NCI-H2107 treated with DMSO at 0.1 percent for 48 hours (cell line): ENCODE measurements around the gene GALNT9.

Experiments
- DNase-seq: peaks from one replicate; lab custom pipeline; 2025; ENCODE audit not compliant: unreplicated experiment; lab: John Stamatoyannopoulos, UW

Gene GALNT9

DNA sequence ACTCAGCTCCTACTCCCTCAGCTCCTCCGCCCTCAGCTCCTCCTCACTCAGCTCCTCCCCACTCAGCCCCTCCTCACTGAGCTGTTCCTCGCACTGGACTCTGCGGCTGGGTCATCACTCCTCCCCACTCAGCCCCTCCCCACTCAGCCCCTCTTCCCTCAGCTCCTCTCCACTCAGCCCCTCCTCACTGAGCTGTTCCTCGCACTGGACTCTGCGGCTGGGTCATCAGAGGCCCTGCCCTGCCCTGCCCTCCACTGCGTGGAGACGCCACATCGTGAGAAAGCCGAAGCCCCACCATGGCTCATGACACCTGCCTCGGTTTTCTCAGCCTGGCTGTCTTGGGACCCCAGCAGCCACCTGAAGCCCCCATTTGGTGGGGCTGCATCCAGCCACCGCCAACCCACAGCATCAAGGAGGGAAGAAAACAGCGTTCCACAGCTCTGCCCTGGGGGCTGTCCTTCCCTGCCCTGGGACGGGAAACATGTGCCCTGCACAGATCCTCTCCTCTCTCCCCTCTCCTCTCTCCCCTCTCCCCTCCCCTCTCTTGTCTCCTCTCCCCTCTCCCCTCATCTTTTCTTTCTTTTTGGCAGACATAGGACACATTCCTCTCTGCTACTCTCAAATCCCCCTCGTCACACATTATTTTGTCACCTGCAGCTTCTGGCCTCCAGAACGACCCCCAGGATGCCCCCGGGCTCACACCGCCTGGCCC, 167.4 kb downstream of the GALNT9 start:
- DNase-seq = no peak

DNA sequence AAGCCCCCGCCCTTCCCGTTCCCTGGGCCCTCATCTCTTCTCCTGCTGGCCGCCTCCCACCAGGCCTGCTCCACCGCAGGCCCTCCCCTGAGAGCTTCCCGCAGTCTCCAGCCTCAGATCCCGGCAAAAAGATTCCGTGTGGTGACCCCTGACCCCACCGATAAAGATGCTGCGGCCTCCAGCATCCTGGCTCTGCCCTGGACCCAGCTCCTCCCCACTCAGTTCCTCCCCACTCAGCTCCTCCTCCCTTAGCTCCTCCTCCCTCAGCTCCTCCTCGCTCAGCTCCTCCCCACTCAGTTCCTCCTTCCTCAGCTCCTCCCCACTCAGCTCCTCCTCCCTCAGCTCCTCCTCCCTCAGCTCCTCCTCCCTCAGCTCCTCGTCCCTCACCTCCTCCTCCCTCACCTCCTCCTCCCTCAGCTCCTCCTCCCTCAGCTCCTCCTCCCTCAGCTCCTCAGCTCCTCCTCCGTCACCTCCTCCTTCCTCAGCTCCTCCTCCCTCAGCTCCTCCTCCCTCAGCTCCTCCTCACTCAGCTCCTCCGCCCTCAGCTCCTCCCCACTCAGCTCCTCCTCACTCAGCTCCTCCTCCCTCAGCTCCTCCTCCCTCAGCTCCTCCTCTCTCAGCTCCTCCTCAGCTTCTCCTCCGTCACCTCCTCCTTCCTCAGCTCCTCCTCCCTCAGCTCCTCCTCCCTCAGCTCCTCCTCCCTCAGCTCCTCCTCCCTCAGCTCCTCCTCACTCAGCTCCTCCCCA, 168.2 kb downstream of the GALNT9 start:
- DNase-seq = no peak

DNA sequence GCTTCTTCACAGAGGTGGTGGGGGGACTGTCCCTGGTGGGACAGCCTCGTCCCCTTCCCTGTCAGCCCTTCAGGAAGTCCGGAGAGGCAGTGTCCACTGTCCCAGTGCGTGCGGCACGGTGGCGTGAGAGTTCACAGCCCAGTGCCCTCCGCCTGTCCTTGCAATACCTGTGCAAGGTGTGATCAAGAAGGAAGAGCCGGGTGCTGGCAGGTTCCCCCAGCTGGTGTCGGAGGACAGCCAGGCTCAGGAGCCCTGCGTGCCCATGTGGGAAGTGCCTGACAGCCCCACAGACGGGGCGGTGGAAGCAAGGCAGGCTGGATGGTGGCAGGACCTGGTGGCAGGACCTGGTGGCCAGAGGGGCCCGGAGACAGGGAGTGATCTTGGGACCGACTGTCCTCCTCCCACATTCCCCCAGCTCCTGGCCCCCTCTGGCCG, 168.8 kb downstream of the GALNT9 start:
- no peak for DNase-seq

DNA sequence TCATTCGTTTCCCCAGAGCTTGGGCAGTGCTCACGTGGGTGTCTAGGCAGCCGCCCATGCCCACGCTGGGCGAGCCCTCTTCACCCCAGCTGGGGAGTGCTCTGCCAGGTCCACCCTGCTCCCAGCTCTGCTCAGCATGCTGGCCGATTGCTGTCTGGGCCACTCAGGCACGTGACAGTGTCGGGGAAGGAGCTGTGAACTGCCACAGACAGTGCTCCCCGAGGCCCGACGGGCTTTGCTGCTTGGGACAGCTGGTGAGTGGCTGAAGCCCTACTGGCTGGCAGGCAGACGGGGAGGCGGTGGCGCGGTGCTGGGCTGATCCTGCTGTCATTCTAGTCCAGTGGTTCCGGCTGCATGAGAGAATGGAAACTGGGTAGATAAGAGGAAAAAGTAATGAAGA, 169.4 kb downstream of the GALNT9 start:
- DNase-seq = no peak

DNA sequence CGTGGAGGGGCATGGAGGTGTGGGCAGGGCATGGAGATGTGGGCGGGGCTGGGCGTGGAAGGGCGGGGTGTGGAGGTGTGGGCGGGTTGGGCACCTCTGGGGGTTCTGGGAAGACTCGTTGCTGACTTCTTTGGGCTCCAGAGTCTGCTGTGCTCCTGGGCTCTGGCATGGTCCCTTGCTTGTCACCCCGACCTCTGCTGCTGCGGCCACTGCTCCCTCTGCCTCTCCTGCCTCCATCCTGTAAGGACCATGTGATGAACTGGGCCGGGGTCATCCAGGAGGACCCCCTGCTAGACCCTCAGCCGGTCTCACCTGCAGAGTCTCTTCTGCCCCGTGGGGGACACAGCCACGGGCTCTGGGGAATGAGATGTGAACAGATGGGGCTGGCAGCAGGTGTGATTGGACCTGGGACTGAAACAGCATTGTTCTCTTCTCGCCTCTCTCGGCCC, 169.8 kb downstream of the GALNT9 start:
- no peak for DNase-seq

DNA sequence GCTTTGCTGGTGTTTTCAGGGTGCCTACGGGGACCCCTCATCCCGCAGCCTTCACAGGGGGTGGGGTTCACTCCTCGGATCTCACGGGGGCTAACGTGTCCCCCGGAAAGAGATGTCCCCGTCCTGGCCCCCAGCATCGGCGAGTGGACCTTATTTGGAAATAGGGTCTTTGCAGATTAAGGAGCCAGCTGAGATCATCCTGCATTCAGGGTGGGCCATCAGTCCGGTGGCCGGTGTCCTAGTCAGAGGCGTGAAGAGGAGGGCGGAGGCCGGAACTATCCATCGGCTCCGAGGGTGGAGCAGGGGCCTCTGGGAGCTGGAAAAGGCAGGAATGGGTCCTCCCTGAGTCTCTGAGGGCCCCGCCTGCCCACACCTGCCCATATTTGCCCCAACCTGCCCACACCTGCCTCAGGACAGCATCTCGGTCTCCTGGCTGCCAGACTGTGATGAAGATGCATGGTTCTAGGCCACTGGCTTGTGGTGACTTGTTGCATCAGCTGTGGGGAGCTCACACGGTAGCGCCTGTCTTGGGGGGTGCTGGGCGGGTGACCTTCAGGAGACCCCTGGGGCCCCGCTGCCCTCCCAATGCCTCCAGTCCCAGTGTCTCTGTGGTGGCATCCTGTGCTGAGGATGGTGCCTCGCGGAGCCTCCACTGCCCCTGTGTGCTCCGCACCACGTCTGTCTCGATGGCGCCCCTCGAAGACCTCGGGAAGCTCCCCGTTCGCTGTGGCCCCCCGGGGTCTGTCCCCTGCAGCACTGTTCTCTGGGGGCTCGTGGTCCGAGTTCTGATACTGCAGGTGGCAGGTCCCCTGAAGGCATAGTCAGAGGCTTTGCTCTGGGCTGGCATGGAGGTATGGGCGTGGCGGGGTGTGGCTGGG, 170.5 kb downstream of the GALNT9 start:
- DNase-seq = no peak

DNA sequence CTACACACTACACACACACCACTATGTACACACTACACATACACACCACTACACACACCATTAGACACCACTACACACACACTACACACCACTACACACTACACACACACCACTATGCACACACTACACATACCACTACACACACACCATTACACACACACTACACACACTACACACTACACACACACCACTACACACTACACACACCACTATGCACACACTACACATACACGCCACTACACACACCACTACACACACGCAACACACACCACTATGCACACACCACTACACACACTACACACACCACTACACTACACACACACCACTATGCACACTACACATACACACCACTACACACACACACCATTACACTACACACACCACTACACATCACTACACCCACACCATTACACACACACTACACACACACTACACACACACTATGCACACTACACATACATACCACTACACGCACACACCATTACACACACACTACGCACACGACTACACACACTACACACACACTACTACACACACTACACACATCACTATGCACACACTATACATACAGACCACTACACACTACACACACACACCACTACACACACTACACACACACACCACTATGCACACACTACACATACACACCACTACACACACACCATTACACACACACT, 171.5 kb downstream of the GALNT9 start:
- DNase-seq = no peak

DNA sequence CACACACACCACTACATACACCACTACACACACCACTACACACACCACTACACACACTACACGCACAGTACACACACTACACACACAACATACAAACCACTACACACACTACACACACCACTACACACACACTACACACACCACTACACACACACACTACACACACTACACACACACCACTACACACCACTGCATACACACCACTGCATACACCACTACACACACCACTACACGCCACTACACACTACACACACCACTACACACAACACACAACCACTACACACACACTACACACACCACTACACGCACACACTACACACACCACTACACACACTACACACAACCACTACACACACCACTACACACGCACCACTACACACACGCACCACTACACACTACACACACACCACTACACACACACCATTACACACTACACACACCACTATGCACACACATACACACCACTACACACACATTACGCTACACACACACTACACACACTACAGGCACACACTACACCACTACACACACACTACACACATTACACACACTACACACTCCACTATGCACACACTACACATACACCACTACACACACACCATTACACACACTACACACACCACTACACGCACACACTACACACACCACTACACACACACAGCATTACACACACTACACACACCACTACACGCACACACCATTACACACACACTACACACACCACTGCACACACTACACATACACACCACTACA, 172.6 kb downstream of the GALNT9 start:
- DNase-seq = no peak

DNA sequence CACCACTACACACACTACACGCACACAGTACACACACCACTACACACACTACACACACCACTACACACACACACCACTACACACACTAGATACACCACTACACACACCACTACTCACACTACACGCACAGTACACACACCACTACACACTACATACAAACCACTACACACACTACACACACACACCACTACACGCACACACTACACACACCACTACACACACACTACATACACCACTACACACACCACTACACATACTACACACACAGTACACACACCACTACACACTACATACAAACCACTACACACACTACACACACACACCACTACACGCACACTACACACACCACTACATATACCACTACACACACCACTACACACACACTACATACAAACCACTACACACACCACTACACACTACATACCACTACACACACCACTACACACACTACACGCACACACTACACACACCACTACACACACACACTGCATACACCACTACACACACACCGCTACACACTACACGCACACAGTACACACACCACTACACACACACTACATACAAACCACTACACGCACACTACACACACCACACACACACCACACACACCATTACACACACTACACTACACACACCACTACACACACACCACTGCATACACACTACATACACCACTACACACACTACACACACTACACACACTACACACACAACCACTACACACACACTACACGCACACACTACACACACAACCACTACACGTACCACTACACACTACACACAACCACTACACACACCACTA, 173.4 kb downstream of the GALNT9 start:
- DNase-seq = no peak

DNA sequence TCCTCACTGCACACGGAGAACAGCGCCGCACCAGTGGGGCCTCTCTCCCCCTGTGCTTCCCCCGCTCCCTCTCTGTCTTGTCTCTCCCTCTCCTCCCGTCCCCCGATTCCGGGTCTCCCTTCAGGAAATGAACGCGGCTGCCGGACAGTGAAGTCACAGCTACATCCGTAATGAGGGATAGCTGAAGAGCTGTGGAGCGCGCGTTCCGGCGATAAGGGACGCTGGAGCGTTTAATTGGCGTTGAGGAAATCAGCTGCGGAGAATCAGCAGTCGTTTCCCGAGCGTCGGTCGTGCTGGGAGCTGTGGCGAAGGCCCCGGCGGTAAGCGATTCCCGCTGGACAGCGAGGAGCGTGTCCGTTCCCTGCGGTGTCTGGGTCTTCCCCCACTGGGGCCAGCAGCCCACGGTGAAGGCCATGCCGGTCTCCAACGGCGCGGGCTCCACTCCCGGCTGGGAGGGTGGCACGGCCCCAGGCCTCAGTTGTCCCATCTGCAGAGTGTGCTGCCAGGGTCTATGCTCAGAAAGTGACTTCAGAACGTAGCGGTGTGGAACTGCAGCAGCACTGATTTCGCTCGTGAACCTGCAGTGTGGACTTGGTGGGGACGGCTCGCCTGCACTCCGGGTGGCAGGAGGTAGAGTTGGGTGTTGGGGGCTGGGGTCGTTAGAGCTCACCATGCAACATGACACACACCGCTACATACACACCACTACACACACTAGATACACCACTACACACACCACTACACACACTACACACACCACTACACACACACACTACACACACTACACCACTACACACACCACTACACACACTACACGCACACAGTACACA, 174.2 kb downstream of the GALNT9 start:
- no peak for DNase-seq

DNA sequence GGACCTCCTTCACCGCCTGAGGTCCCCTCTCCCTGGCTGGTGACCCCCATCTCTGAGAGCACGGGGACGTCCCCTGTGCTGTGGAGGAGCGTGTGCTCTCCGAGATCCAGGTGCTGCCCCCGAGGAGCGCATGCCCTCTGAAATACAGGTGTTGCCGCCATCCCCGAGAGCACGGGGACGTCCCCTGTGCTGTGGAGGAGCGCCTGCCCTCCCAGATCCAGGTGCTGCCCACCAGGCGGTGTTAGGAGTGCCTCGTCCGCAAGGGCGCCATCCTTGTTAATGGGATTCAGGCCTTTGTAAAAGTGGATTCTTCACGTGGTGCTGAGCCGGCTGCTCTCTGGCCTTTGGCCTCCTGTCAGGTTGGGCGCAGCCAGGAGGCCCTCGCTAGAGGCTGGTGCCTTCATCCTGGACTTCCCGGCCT, 175.0 kb downstream of the GALNT9 start:
- no peak for DNase-seq

DNA sequence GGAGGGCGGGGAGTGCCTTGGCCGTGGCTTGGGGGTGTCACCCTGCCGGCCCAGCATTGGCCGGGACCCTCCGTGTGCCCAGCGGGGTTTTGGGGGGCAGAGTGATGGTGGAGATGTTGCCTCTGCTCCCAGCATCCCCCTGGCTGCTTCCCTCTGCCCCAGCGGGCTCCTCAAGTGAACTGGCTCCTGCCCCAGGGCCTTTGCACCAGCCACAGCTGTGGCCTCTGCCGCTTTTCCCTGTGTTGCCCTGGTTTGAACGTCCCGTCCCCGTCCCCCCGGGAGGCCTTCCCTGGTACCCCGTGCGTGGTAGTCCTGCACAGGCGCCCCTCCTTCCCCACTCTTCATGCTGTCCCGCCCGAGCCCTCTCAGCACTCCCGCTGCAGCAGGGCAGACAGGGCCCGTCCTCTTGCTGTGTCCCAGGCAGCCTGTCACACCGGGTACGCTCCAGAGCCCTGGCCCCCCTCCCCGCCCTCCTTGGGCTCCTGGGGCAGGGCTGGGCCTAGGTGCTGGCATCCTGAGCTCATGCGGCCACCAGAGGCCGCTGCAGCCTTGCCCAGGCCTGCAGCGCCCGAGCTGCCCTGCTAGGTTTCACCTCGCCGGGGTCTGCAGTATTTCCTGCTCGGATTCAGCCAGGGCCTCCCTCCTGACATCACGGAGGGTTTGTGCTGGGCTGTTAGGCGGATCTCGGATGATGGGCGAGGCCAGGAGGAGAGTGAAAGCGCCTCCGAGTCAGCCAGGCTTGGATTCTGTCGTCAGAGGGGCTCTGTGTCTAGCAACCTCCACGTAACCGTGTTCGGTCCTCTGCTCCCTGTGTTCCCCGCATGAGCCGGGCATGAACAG, 175.7 kb downstream of the GALNT9 start:
- DNase-seq = peak; percentile 47

DNA sequence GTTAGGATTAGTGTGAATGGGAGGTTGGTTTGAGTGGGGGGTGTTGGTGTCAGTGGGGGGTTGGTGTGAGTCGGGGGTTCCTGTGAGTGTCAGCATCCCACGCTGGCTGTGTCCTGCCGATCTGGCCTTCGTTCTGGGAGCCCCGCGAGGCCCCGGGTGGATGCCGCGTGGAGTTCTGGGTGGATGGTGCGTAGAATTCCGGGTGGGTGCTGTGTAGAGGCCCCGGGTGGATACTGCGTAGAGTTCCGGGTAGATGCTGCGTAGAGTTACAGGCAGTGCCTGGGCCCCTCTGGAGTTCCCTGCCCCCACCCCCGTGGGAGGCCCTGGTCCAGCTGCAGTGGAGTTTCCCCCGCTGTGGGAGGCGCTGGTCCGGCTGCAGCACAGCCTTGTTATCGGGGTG, 176.4 kb downstream of the GALNT9 start:
- no peak for DNase-seq

DNA sequence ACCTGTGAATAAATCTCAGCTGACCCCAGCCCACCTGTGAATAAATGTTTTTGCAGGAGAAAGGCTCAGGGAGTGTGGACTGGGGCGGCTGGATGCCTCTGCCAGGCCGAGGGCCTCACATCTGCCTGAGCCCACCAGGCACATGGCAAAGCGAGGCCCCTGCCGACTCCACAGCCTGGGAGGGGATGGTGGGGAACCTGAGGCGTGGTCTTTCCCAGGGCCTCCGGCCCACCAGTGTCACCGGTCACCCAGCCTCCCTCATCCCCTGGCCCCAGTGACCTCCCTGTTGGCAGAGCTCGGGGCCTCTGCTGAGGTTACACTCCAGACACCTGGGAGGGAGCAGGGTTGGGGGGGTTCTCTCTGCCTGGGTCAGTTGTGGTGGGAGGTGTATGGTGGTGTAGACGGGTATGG, 177.0 kb downstream of the GALNT9 start:
- no peak for DNase-seq

DNA sequence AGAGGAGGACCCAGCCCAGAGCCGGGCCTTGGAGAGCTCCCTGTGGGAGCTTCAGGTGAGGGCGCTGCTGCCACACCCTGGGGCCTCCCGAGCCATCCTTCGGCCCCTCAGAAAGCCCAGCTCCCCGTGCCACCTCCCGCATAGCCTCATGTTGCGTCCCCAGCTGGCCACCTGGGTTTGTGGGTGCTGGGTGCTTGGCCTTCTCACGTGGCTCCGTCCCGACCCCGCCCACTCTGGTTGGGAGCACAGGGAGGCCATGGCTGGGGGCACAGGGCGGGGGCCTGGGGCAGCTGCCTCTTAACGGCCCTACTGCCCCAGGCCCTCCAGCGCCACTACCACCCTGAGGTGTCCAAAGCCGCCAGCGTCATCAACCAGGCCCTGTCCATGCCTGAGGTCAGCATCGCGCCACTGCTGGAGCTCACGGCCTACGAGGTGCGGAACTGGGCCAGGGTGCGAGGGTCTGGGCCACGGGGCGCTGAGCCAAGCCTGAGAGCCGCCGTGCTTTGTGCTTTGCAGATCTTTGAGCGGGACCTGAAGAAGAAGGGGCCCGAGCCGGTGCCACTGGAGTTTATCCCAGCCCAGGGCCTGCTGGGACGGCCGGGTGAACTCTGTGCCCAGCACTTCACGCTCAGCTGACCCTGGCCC, 177.5 kb downstream of the GALNT9 start:
- no peak for DNase-seq

DNA sequence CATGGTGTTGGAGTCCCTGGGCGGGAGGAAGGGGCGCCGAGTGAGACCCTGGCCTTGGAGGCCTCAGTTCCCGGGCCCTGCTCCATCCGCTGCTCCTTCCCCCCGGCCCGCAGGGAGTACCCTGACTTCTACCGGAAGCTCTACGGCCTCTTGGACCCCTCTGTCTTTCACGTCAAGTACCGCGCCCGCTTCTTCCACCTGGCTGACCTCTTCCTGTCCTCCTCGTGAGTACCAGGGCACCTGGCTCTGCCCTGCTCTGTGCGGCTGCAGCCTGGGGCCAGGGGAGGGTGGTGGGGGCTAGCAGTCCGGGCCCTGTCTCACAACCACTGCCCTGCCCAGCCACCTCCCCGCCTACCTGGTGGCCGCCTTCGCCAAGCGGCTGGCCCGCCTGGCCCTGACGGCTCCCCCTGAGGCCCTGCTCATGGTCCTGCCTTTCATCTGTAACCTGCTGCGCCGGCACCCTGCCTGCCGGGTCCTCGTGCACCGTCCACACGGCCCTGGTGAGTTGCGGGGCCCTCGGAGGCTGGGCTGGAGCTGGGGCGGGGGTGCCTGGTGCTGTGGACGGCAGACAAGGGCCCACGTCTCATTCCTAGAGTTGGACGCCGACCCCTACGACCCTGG, 178.1 kb downstream of the GALNT9 start:
- no peak for DNase-seq

DNA sequence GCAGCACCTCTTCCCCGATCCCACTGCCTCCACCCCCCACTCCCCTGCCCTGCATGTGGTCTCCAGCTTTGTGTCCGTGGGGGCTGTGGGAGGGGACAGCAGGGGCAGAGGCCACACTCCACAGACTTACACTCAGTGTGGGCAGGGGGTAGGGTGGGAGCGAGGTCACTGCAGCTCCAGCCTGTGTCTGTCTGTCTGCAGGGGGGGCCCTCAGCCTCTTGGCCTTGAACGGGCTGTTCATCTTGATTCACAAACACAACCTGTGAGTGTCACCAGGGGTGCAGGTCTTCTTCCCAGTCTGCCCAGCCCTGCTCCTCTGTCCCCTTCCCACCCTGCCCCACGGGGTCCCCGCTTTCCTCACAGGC, 178.6 kb downstream of the GALNT9 start:
- no peak for DNase-seq
